Endothelial cell of umbilical vein (primary cell): ENCODE data around the gene USP33.

Experiments used
- CTCF ChIP-seq, 2 donors: IDR thresholded peaks; 1 replicate in 1 of 2; 2 replicates in 1 of 2; pipeline ENCODE4 v1.5.1; 2011; ENCODE audit warnings: low read length in 2 of 2, mild to moderate bottlenecking in 2 of 2, moderate library complexity in 2 of 2, control low read depth in 1 of 2, inconsistent platforms in 1 of 2, low read depth in 1 of 2; ENCODE audit not compliant: insufficient read depth in 1 of 2; ENCODE audit errors: extremely low read depth in 1 of 2
- EZH2 ChIP-seq: IDR thresholded peaks from 2 replicates; pipeline ENCODE4 v1.6.1; 2012; ENCODE audit warnings: borderline replicate concordance, low read depth, mild to moderate bottlenecking, moderate library complexity, low read length, inconsistent platforms; ENCODE audit not compliant: severe bottlenecking
- MYC ChIP-seq: IDR thresholded peaks from one replicate; pipeline ENCODE4 v1.6.1; 2011; ENCODE audit warnings: mild to moderate bottlenecking, low read depth, low read length
- POLR2A ChIP-seq: IDR thresholded peaks from 2 replicates; pipeline ENCODE4 v1.6.1; 2012; ENCODE audit warnings: low read depth, mild to moderate bottlenecking, control low read depth, low read length
- POLR2AphosphoS5 ChIP-seq: IDR thresholded peaks from 2 replicates; pipeline ENCODE4 v1.6.1; 2012; ENCODE audit warnings: low read depth, mild to moderate bottlenecking, control low read depth, low read length, moderate library complexity; ENCODE audit not compliant: insufficient read depth

- TF ChIP-seq POLR2A (no peak), CTCF (IDR thresholded peaks at IDR 0.05; ENCODE audit: extremely low read depth in 1 of 2, insufficient read depth in 1 of 2, low read depth in 1 of 2, low read length in 2 of 2) (no peak), POLR2AphosphoS5 (no peak), EZH2 (no peak), MYC (no peak)
Measured at GRCh38 chr1:77680173-77680572, 79.5 kb downstream of the USP33 start.
